ENCODE results near the gene RARB. TPM values are rescaled to one million over a fixed set of nuclear protein-coding genes. Genes with fewer than 3 reads are reported as not detected.
A peak's percentile ranks its signal among the peaks of the same experiment; 100 is the strongest.

Gene RARB
- total and polyA plus RNA-seq, 4 donors = 1.5 to 24.5 (median 4.1) TPM

- H3K27me3 ChIP-seq (ENCODE audit: control insufficient read depth in 3 of 3, insufficient read depth in 3 of 3, low read length in 2 of 3) = no peaks in the 10 kb centered on the region
- ATAC-seq (ENCODE audit: insufficient read depth, low FRiP score) = no peak
Observed at GRCh38 chr3:25447925-25448324, 19.9 kb downstream of the RARB start.

GRCh38 chr3:25448750-25449692 is 21.0 kb downstream of the RARB start:
- no peaks in the 10 kb centered on the region for H3K27me3 ChIP-seq (ENCODE audit: control insufficient read depth in 3 of 3, insufficient read depth in 3 of 3, low read length in 2 of 3)
- no peaks in the 10 kb centered on the region for H3K9me3 ChIP-seq (ENCODE audit: control insufficient read depth in 4 of 4, insufficient read depth in 3 of 4, low read length in 3 of 4)
- 43 to 66% methylated on average over 11 of the region's 11 CpGs for WGBS, 2 donors
- peak overlapping the region; percentile 71 for H3K27ac ChIP-seq (ENCODE audit: low read depth in 1 of 2, low read length in 1 of 2)
- ATAC-seq (ENCODE audit: insufficient read depth, low FRiP score) (no peak), DNase-seq (peak; percentile 94 to 98 (median 98))
- peaks cover 5 to 53% (median 25%) of the 10 kb centered on the region in 5 donors for H3K4me1 ChIP-seq (ENCODE audit: control insufficient read depth in 5 of 5, insufficient read depth in 5 of 5, low read length in 5 of 5)
- H3K36me3 ChIP-seq (ENCODE audit: control insufficient read depth in 4 of 4, insufficient read depth in 4 of 4, low read length in 4 of 4) = no peaks in the 10 kb centered on the region
- TF ChIP-seq CTCF (IDR thresholded peaks at IDR 0.05; ENCODE audit: control extremely low read depth, extremely low read depth) = no peak
- H3K4me3 ChIP-seq = no peak overlapping the region
- peak overlapping the region in 1 of 2 donors; percentile 68 for H3K9ac ChIP-seq (ENCODE audit: insufficient read depth in 1 of 2, low read length in 2 of 2)

More at GRCh38 chr3:25447925-25448324, 19.9 kb downstream of the RARB start:
- TF ChIP-seq CTCF (IDR thresholded peaks at IDR 0.05; ENCODE audit: control extremely low read depth, extremely low read depth) = no peak
- no peak for DNase-seq
- Histone ChIP-seq H3K36me3 (ENCODE audit: control insufficient read depth in 4 of 4, insufficient read depth in 4 of 4, low read length in 4 of 4) (no peaks in the 10 kb centered on the region), H3K9ac (ENCODE audit: insufficient read depth in 1 of 2, low read length in 2 of 2) (no peak overlapping the region), H3K9me3 (ENCODE audit: control insufficient read depth in 4 of 4, insufficient read depth in 3 of 4, low read length in 3 of 4) (no peaks in the 10 kb centered on the region), H3K4me3 (no peak overlapping the region), H3K27ac (ENCODE audit: low read depth in 1 of 2, low read length in 1 of 2) (peak overlapping the region in 1 of 2 donors; percentile 45), H3K4me1 (ENCODE audit: control insufficient read depth in 5 of 5, insufficient read depth in 5 of 5, low read length in 5 of 5) (peaks cover 3 to 42% (median 20%) of the 10 kb centered on the region in 5 donors)
- 97% methylated on average over 3 of the region's 3 CpGs for WGBS, 2 donors

GRCh38 chr3:25449857-25450256 is 21.8 kb downstream of the RARB start:
- no peak for ATAC-seq (ENCODE audit: insufficient read depth, low FRiP score)
- peak overlapping the region in 1 of 2 donors; percentile 71 for H3K27ac ChIP-seq (ENCODE audit: low read depth in 1 of 2, low read length in 1 of 2)
- H3K9me3 ChIP-seq (ENCODE audit: control insufficient read depth in 4 of 4, insufficient read depth in 3 of 4, low read length in 3 of 4) = no peaks in the 10 kb centered on the region
- no peak overlapping the region for H3K9ac ChIP-seq (ENCODE audit: insufficient read depth in 1 of 2, low read length in 2 of 2)
- no peaks in the 10 kb centered on the region for H3K36me3 ChIP-seq (ENCODE audit: control insufficient read depth in 4 of 4, insufficient read depth in 4 of 4, low read length in 4 of 4)
- WGBS, 2 donors = 89 to 95% methylated on average over 8 of the region's 8 CpGs
- DNase-seq = no peak
- H3K27me3 ChIP-seq (ENCODE audit: control insufficient read depth in 3 of 3, insufficient read depth in 3 of 3, low read length in 2 of 3) = no peaks in the 10 kb centered on the region
- no peak for TF ChIP-seq CTCF (IDR thresholded peaks at IDR 0.05; ENCODE audit: control extremely low read depth, extremely low read depth)
- no peak overlapping the region for H3K4me3 ChIP-seq
- peaks cover 5 to 61% (median 26%) of the 10 kb centered on the region in 5 donors for H3K4me1 ChIP-seq (ENCODE audit: control insufficient read depth in 5 of 5, insufficient read depth in 5 of 5, low read length in 5 of 5)
